ENCODE measurements around the gene ADGRG4.
A peak's percentile ranks its signal among the peaks of the same experiment; 100 is the strongest.

Gene ADGRG4

DNA sequence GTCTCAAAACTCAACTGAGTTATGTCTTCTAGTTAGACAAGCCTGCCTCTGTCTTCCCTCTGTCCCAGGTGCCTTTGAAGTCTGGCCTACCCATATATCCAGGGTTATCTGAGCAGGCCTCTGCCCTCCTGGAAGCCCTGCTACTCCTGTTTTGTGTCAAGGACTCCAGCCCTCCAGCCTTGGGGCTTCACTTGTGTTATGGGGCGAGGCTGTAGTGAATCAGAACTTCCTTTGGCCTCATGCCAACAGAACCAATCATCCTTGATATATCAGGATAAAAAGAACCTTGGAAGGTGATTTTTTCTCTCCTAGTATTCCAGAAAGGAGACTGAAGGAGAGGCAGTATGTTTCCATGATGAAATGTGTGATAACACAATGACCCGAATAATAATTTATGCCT is 8.9 kb upstream of the ADGRG4 start:
- intact Hi-C loops (cut with DNase I): no loop called here

DNA sequence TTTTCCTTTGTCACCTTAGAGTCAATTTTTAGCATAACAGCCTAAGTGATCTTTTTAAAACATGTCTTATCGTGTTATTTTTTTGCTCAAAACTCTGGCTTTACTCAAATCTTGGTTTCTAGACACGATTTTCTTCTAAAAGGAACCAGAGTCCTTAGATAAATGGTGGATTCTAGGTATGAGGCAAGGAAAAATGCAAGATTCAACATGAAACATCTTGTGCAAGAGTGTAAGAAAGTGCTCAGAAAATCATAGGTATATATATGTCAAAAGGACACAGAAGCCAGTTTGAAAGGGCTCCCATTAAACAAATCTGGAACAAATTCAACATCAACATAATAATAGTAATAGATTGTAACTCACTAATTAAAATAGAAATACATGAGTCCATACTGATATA is 8.1 kb upstream of the ADGRG4 start:
- no peak for DNase-seq
- intact Hi-C loops (cut with DNase I): no loop called here

More for the DNA sequence above, 8.9 kb upstream of the ADGRG4 start:
- no peak for DNase-seq

DNA sequence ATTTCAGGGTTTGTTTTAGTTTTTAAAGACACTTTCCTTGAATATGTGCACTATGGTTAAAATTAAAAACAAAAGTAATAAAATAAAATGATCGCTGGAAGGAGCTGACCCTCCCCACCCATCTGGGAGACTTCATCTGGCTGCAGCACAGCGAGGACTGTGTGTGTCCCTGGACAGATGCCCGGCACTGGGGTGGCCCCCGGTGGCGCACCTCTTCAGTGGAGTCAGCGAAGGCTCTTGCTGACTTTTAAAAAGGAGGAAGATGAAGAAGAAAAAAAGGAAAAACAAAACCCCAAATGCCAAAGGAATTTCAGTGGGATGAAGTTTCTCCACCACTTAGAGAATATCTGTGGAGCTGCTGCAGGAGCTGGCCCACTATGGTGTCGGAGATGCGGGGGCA is 5.4 kb upstream of the ADGRG4 start:
- DNase-seq: peak in 1 of 10 donors; percentile 69
- intact Hi-C loops (cut with DNase I): no loop called here

DNA sequence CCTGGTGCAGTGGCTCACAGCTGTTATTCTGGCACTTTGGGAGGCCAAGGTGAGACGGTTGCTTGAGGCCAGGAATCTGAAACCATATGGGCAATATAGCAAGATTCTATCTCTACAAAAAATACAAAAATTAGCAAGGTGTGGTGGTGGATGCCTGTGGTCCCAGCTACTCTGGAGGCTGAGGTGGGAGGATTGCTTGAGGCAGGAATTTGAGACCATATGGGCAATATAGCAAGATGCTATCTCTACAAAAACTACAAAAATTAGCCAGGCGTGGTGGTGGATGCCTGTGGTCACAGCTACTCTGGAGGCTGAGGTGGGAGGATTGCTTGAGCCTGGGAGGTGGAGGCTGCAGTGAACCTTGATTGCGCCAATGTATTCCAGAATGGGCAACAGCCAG is 2.3 kb downstream of the ADGRG4 start:
- DNase-seq: no peak
- intact Hi-C loops (cut with DNase I): no loop called here

DNA sequence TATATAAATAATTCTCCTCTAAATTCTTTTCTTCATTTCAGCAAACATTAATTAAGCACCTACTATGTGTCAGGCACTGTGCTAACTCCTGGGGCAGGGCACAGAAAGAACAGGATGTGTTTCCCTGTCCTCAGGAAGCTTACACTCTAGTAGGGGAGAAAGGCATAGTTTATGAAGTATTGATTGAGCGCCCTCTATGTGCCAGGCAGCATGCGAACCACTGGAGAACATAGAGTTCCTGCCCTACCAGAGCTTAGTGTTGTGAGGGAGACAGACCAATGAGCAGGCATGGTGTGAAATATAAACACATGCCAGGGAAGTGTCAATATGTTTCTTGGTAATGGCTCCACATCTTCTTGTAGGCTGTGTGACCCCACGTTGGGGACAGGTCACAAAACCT is 3.7 kb downstream of the ADGRG4 start:
- intact Hi-C loops (cut with DNase I): no loop called here
- DNase-seq: no peak

DNA sequence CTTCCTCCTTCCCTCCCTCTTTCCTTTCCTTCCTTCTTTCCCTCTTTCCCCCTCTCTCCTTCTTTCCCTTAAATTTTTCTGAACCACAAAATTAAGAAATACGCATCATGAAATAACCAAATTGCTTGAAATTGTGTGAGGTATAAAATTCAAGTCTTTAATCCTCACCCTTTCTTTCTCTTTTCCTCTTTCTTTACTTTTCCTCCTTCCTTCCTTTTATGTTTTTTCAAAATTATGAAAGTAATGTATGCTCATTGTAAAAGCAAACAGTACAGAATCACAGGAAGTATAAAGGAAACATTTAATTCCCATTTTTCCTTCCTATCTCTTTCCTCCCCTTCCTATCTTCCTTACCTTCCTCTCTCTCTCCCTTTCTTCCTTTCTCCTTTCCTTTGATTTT is 5.4 kb downstream of the ADGRG4 start:
- intact Hi-C loops (cut with DNase I): no loop called here
- DNase-seq: no peak

DNA sequence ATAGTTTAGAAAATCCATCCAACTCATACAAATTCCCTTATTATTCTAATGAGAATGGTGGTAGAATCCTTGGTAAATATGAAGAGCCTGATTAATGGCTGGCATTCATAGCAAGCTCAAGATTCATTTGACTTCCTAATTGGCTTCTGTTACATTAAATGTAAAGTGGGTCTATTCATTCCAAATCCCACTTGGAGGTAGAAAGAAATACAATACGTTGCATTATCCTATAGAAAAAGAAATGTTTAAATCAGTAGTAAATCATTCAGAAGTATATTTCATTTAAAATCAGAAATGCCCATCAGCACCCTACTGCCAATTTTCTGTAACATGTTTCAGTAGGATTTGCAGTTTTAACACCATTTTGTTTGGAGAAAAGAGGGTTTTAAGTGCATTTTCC is 6.7 kb downstream of the ADGRG4 start:
- intact Hi-C loops (cut with DNase I): no loop called here
- DNase-seq: no peak

DNA sequence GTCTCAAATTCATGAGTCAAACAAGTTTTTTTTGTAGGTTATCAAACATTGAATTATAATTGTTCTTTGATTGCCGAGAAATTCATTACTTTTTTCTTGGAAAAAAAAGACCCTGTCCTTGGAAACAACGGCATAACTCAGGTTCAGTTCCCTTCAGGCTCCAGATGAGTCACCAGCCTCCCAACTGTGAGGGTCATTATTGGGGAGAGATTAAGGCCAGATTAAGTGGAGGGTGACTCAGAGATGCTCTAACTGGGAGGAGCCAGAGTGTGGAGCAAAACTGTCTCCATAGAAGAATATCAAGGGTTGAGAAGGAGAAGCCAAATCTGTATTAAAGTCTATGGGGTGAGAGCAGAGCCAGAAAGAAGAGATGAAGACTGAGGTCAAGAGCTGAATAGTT is 9.6 kb downstream of the ADGRG4 start:
- intact Hi-C loops (cut with DNase I): no loop called here
- no peak for DNase-seq

DNA sequence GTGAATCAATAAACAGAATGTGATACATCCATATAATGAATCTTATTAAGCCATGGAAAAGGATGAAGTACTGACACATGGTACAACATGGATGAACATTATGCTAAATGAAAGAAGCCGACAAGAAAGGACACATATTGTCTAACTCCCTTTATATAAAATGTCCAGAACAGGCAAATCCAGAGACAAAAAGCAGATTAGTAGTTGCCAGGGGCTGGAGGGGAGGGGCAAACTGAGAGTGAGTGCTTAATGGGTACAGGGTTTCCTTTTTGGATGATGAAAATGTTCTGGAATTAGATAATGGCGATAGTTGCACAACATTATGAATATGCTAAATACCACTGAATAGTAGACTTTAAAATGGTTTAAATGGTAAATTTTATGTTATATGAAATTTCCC is 17.4 kb downstream of the ADGRG4 start:
- intact Hi-C loops (cut with DNase I): no loop called here
- DNase-seq: no peak

DNA sequence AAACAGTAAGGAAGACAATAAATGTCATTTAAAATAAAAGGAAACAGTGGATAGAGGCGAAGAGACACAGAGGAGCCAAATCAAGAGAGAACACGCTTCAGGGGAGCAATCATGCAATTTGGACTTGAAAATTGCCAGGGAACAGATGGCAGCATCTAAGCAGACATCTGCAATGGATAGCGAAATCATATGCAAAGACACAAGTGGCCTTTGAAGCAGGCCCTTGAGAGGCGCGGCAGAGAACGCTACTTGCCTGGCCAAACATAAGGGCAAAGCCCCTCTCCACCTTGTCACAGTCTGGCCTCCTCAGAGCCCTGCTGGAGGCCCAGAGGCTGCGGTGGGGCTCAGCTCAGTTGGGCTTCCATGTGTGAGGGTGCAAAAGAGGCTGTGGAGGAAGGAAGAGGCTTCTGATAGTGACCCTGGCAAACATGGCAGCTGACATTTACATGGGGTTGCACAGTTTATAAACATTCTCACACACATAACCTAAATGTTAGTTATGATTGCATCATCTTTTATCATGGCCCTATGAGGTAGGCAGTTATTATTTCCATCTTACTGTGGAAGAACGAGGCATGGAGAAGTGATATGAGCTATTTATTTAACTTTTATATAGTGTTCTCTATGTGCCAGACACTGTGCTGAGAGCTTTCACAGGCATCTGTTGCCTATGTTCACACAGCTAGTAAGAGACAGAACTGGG is 18.3 kb downstream of the ADGRG4 start:
- intact Hi-C loops (cut with DNase I): no loop called here
- peak in 1 of 10 donors; percentile 69 for DNase-seq

DNA sequence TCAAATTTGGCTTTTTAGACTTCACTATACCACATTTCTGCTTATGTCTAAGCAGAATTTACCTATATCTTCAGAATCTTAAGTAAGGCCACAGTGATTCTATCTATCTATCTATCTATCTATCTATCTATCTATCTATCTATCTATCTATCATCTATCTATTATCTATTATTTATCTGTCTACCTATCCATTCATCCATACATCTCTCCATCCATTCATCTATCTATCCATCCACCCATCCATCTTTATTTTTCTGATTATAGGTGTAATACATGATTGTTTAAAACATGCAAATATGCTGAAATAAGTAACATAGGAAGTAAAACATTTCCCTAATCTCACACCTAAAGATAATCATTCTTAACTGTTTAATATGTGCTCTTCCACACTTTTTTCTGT is 18.8 kb downstream of the ADGRG4 start:
- intact Hi-C loops (cut with DNase I): no loop called here

DNA sequence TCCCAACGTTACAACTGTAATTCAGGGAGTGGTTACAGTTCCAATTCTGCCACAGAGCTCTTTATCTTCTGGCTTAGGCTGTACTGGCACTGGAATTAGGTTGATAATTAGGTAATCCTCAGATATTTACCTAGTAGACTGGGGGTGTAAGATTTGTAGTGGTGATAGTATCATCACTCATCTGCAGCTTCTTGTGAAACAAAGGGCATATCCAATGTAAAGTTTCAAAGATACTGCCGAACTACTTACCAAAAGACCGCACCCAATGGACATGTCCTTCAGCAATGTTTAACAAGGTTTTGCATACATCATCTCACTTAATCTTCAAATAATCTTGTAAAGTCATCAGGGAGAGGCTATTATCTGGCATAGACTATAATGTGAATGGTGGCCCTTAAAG is 20.8 kb downstream of the ADGRG4 start:
- intact Hi-C loops (cut with DNase I): no loop called here
- DNase-seq: no peak

More for the DNA sequence above, 18.8 kb downstream of the ADGRG4 start:
- DNase-seq: no peak

DNA sequence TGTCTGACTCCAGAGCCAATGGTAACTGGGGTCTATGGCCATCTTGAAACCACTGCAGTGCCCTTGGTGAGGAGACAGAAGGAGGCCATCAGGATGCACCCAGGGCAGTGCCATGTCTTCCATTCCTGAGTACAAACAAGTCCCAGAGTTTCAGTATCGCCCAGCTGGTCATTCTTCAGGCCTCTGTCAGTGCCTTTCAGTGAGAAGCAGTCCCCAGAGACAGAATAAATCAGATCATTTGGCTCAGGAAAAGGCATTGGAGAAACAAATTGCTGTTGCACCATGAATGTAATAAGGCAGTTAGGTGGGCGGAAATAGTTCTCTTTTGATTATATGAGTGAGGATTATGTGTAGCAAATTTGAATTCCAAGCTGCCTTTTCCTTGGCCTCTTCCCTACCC is 21.3 kb downstream of the ADGRG4 start:
- DNase-seq: peak in 1 of 10 donors; percentile 78
- intact Hi-C loops (cut with DNase I): no loop called here

DNA sequence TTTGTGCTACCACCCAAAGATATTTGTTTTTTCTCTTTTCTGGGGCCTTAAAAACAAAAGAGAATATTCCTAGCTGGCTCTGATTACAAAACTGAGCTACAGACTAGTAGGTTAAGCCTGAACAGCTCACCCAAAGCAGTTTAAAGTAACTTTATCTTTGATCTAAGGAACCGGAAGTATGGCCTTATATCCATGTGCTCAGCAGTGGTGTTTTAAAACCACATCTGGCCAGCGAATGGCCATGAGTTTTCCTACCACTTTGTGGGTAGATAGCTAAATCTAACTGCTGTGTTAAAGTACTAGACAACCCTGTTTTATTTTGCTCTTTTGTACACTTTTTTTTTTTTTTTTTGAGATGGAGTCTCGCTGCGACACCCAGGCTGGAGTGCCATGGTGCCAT is 24.6 kb downstream of the ADGRG4 start:
- intact Hi-C loops (cut with DNase I): no loop called here
- no peak for DNase-seq

DNA sequence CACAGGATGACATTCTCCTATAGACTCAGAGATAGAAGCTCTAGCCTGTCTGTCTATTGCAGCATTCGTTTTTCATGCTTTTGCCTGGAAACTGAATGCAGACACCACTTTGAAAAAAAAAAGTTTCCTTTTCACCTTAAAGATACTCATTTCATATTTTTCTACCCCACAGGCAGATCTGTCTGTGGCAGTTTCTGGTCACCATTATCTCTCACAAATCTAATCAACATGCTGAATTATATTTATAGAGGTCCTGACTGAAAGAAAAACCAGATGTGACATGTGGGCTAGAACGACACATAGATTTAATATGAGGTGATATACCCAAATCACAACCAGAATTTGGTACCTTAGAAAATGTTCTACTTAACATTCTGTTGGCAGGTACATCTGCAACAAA is 28.2 kb downstream of the ADGRG4 start:
- no peak for DNase-seq
- intact Hi-C loops (cut with DNase I): no loop called here

DNA sequence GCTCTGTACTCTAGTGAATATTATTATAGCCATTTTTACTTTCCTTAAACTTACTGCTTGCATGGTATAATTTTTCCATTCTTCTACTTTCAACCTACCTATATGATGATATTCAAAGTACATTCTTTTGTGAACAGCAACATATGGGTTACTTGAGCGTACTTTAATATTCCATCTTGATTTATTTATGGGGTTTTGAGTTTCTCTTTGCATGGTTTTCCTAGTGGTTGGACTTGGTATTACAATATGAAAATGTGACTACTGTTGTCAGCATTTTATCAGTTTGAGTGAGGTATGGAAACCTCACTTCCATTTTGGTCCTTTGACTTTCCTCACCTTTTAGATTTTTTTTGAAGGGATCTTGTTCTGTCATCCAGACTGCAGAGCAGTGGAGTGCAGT is 35.9 kb downstream of the ADGRG4 start:
- intact Hi-C loops (cut with DNase I): no loop called here
- DNase-seq: no peak

DNA sequence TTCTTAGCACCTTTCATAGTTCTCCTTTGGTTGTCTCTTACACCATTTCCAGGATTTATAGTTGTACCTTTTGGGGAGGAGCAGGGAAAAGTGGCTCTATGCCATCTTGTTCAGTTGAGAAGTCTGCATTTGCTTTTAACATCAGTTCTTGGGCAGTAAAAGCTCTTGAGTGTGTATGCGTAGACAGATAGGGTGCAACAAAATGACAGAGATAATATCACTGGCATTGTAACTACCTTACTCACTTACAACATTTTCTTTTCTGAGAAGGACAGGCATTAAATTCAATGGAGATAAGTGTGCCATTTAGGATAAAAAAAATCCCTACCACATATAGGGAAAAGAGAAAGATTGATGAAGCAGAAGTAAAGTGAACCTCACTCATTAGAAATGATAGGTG is 38.9 kb downstream of the ADGRG4 start:
- intact Hi-C loops (cut with DNase I): no loop called here
- no peak for DNase-seq

DNA sequence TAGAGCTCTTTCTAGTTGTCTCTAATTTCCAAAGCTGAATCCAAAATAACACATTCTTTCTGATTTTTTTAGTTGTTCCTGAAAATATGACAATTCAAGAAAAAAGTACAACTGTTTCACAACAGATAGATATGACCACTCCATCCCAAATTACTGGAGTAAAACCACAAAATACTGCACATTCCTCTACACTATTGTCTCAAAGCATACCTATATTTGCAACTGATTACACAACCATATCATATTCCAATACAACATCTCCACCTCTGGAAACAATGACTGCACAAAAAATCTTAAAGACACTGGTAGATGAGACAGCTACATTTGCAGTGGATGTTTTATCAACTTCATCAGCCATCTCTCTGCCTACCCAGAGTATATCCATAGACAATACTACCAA is 43.6 kb downstream of the ADGRG4 start:
- no peak for DNase-seq
- intact Hi-C loops (cut with DNase I): no loop called here

DNA sequence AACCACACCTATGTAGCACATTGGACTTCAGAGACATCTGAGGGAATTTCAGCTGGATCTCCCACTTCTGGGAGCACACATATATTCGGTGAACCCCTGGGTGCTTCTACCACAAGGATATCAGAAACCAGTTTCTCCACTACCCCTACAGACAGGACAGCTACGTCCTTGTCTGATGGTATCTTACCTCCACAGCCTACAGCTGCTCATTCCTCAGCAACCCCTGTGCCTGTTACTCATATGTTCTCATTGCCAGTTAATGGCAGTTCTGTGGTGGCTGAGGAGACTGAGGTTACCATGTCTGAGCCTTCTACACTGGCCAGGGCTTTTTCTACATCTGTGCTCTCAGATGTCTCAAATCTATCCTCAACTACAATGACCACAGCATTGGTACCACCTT is 45.7 kb downstream of the ADGRG4 start:
- DNase-seq: no peak
- intact Hi-C loops (cut with DNase I): no loop called here

DNA sequence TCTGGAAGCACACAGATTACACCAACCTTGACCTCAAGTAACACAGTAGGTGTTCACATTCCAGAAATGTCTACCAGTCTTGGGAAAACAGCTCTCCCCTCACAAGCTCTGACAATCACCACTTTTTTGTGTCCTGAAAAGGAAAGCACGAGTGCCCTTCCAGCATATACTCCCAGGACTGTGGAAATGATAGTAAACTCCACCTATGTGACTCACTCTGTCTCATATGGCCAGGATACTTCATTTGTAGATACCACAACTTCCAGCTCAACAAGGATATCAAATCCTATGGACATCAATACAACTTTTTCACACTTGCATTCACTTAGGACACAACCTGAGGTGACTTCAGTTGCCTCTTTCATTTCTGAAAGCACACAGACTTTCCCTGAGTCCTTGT is 46.9 kb downstream of the ADGRG4 start:
- intact Hi-C loops (cut with DNase I): no loop called here
- no peak for DNase-seq

DNA sequence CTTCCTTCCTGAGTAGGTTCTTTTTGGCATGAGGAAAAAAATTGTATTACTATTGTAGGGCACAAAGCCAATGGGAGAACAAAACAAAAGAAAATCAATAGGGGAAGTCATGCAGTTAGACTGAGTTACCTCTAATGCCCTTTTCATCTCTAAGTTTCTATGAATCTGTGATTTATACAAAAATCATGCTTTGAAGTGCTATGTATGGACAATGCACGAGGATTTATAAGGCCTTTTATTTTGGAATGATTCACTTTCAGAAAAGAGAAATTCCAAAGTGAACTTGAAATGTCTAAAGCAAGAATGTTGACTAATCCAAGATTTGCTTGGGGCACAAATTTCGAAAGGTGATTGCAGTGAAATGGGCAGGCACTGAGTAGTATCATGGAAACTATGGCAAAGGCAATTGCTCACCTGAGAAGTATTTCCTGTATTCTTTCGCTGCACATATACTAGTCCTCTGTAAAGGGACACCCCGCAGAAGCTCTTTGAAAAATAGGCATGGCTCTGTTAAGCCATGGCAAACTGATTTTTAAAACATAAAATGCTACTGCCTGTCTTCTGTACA is 52.8 kb downstream of the ADGRG4 start:
- DNase-seq: no peak
- intact Hi-C loops (cut with DNase I): no loop called here

DNA sequence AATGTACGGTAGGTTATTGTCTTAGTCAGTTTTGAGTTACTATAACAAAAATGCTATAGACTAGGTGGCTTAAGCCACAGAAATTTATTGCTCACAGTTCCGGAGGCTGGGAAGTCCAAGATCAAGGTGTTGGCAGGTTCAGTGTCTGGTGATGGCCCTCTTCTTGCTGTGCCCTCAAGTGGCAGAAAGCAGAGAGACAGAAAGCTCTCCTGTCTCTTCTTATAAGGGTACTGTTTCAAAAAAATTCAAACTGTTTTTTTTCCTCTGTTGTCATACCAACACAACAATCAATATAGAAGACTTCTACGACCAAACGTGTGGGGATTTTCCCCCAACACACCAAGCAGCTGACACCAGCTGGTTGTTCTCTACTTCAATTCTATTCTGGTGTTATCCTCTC is 53.4 kb downstream of the ADGRG4 start:
- intact Hi-C loops (cut with DNase I): no loop called here
- no peak for DNase-seq

DNA sequence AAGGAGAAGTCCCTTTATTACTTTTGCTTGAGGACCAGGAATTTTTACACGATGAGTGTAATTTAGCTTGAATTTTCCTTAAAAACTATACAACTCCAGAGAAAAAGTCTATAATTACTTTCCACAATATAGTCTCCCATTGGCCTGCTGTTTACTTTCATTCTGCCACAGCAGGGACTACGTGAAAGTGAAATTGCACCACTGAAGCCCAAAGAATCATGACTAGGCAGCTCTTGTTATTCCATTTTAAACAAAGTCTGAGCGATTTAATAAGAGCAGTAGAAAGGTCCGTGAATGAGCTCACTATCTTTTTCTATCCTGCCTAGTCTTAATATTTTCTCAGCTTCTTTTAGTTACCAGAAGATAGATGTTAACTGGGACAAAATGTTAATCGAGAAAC is 68.6 kb downstream of the ADGRG4 start:
- DNase-seq: no peak
- intact Hi-C loops (cut with DNase I): no loop called here

All from posterior cingulate gyrus (tissue), 11 donors.